GM12864 (cell line): ENCODE measurements around the gene C19orf85.

Experiments
- DNase-seq: peaks from one replicate; pipeline ENCODE4 v3.0.0-alpha.2; 2011; ENCODE audit warnings: low read depth
- H3K4me3 ChIP-seq: 2 replicates; pipeline ENCODE4 v1.5.1; 2011; ENCODE audit warnings: mild to moderate bottlenecking, low read depth, low read length, control low read depth
- CTCF ChIP-seq: IDR thresholded peaks from 2 replicates; pipeline ENCODE4 v1.5.1; 2011; ENCODE audit warnings: low read depth, mild to moderate bottlenecking, moderate library complexity, low read length, control low read depth, inconsistent platforms; ENCODE audit errors: missing control alignments

C19orf85 gene

GRCh38 chr19:55436847-55437246 is 27.7 kb downstream of the C19orf85 start:
- DNase-seq, result no peak
- no peak for TF ChIP-seq CTCF
- no peak overlapping the region for H3K4me3 ChIP-seq

GRCh38 chr19:55435020-55435419 is 29.5 kb downstream of the C19orf85 start:
- no peak for DNase-seq
- no peak for TF ChIP-seq CTCF

GRCh38 chr19:55434356-55434919 is 30.1 kb downstream of the C19orf85 start:
- H3K4me3 ChIP-seq, result no peak overlapping the region
- DNase-seq, result no peak
- TF ChIP-seq CTCF, result no peak

More at GRCh38 chr19:55435020-55435419, 29.5 kb downstream of the C19orf85 start:
- no peak overlapping the region for H3K4me3 ChIP-seq

- DNase-seq, result no peak
- TF ChIP-seq CTCF, result no peak
- H3K4me3 ChIP-seq, result no peak overlapping the region
These were observed 31.3 kb downstream of the C19orf85 start for GRCh38 chr19:55433292-55433691.

GRCh38 chr19:55432241-55432959 is 32.2 kb downstream of the C19orf85 start:
- no peak for DNase-seq
- no peak for TF ChIP-seq CTCF
- no peak overlapping the region for H3K4me3 ChIP-seq

- TF ChIP-seq CTCF, result no peak
- DNase-seq, result no peak
- no peak overlapping the region for H3K4me3 ChIP-seq
These were observed 33.4 kb downstream of the C19orf85 start for GRCh38 chr19:55431183-55431582.

GRCh38 chr19:55426042-55426441 is 38.5 kb downstream of the C19orf85 start:
- DNase-seq, result no peak
- no peak for TF ChIP-seq CTCF
- H3K4me3 ChIP-seq, result no peak overlapping the region
